Ascending aorta (tissue), 2 donors: ENCODE results near the gene FGFRL1. TPM values are rescaled to one million over a fixed set of nuclear protein-coding genes. Genes with fewer than 3 reads are reported as not detected.

Experiments
- DNase-seq, 2 donors: peaks; one replicate each; pipeline ENCODE4 v3.0.0-alpha.2; 2019; ENCODE audit warnings: low spot score in 2 of 2
- H3K27ac ChIP-seq, 2 donors: fragments of 200-600 bp; sonication (generic); one replicate each; pipeline ENCODE4 v1.5.1; 2016 to 2017; ENCODE audit warnings: mild to moderate bottlenecking in 1 of 2
- H3K27me3 ChIP-seq: fragments of 200-600 bp; sonication (generic); one replicate; pipeline ENCODE4 v1.5.1; 2017
- H3K36me3 ChIP-seq, 2 donors: fragments of 200-600 bp; sonication (generic); one replicate each; pipeline ENCODE4 v1.5.1; 2016
- H3K4me1 ChIP-seq, 2 donors: fragments of 200-600 bp; sonication (generic); one replicate each; pipeline ENCODE4 v1.5.1; 2016 to 2017; ENCODE audit warnings: mild to moderate bottlenecking in 1 of 2
- H3K4me3 ChIP-seq, 2 donors: fragments of 200-600 bp; sonication (generic); one replicate each; pipeline ENCODE4 v1.5.1; 2016 to 2017; ENCODE audit warnings: mild to moderate bottlenecking in 1 of 2
- H3K9me3 ChIP-seq, 2 donors: fragments of 200-600 bp; sonication (generic); one replicate each; pipeline ENCODE4 v1.5.1; 2016
- CTCF ChIP-seq, 3 experiments: fragments of 200-600 bp in 2 of 3; fragments of 450-650 bp in 1 of 3; sonication (generic) in 2 of 3; IDR thresholded peaks; one replicate each; pipeline ENCODE4 v1.5.1; 2016 to 2019; ENCODE audit warnings: antibody characterized with exemption in 3 of 3, mild to moderate bottlenecking in 1 of 3, moderate library complexity in 1 of 3
- intact Hi-C: fragments of 100-400 bp; cut with DNase I; formaldehyde crosslinking; loops from one replicate; pipeline ENCODE4 v1.15.1; 2023
- total RNA-seq: library from RNA; depleted of rRNA; stranded (reverse); fragments of >200 nt; gene quantifications from one replicate; pipeline ENCODE4 v1.1.0, GENCODE V29; 2016

Gene FGFRL1
- total RNA-seq, 1 donor from 2014 or later, result 79.1 TPM

- no peak for TF ChIP-seq CTCF (IDR thresholded peaks at IDR 0.05)
- Histone ChIP-seq H3K27me3 (no peaks in the 10 kb centered on the region), H3K4me1 (peaks cover 1 to 5% of the 10 kb centered on the region in 2 donors), H3K4me3 (no peak overlapping the region), H3K36me3 (peaks cover 3 to 5% of the 10 kb centered on the region in 2 donors), H3K9me3 (no peaks in the 10 kb centered on the region), H3K27ac (no peak overlapping the region)
- DNase-seq, result no peak
- intact Hi-C loops, result no loop called here
Measured at GRCh38 chr4:1017706-1018105, 6.3 kb downstream of the FGFRL1 start.

GRCh38 chr4:1018147-1019020, 7.0 kb downstream of the FGFRL1 start:
- no peaks in the 10 kb centered on the region for H3K4me1 ChIP-seq

GRCh38 chr4:1019320-1019719, 7.9 kb downstream of the FGFRL1 start:
- no peak overlapping the region for H3K4me3 ChIP-seq
- TF ChIP-seq CTCF (IDR thresholded peaks at IDR 0.05), result no peak
- H3K9me3 ChIP-seq, result no peaks in the 10 kb centered on the region
- no peak for DNase-seq
- intact Hi-C loops, result no loop called here
- H3K4me1 ChIP-seq, result no peaks in the 10 kb centered on the region
- no peaks in the 10 kb centered on the region for H3K27me3 ChIP-seq
- peaks cover 3 to 17% of the 10 kb centered on the region in 2 donors for H3K36me3 ChIP-seq
- no peak overlapping the region for H3K27ac ChIP-seq

More at GRCh38 chr4:1018147-1019020, 7.0 kb downstream of the FGFRL1 start:
- no peaks in the 10 kb centered on the region for H3K27me3 ChIP-seq
- TF ChIP-seq CTCF (IDR thresholded peaks at IDR 0.05), result no peak
- H3K36me3 ChIP-seq, result peaks cover 3 to 11% of the 10 kb centered on the region in 2 donors
- no peak for DNase-seq
- no peak overlapping the region for H3K4me3 ChIP-seq
- no peaks in the 10 kb centered on the region for H3K9me3 ChIP-seq
- no peak overlapping the region for H3K27ac ChIP-seq
- intact Hi-C loops, result no loop called here

- no peak overlapping the region for H3K27ac ChIP-seq
- no peak for DNase-seq
- no peaks in the 10 kb centered on the region for H3K4me1 ChIP-seq
- intact Hi-C loops, result no loop called here
- H3K4me3 ChIP-seq, result no peak overlapping the region
- peaks cover 9 to 23% of the 10 kb centered on the region in 2 donors for H3K36me3 ChIP-seq
- TF ChIP-seq CTCF (IDR thresholded peaks at IDR 0.05), result no peak
- H3K9me3 ChIP-seq, result no peaks in the 10 kb centered on the region
- no peaks in the 10 kb centered on the region for H3K27me3 ChIP-seq
Measured at GRCh38 chr4:1019729-1020470, 8.5 kb downstream of the FGFRL1 start.

GRCh38 chr4:1021386-1022050, 10.1 kb downstream of the FGFRL1 start:
- H3K4me1 ChIP-seq, result no peaks in the 10 kb centered on the region
- TF ChIP-seq CTCF (IDR thresholded peaks at IDR 0.05), result no peak
- intact Hi-C loops, result no loop called here
- DNase-seq, result no peak
- no peaks in the 10 kb centered on the region for H3K27me3 ChIP-seq
- H3K36me3 ChIP-seq, result peaks cover 14 to 33% of the 10 kb centered on the region in 2 donors
- H3K4me3 ChIP-seq, result no peak overlapping the region
- no peak overlapping the region for H3K27ac ChIP-seq
- no peaks in the 10 kb centered on the region for H3K9me3 ChIP-seq
